NCI-H774 (cell line): ENCODE measurements around the gene ASXL2.
"Not testable (repeated sequence)": the region's sequence is repeated elsewhere in the genome, so short reads cannot be mapped to it uniquely, and the experiment has no call there.

Experiments used
- DNase-seq: peaks from one replicate; lab custom pipeline; 2025; lab: John Stamatoyannopoulos, UW

The ASXL2 gene

DNA sequence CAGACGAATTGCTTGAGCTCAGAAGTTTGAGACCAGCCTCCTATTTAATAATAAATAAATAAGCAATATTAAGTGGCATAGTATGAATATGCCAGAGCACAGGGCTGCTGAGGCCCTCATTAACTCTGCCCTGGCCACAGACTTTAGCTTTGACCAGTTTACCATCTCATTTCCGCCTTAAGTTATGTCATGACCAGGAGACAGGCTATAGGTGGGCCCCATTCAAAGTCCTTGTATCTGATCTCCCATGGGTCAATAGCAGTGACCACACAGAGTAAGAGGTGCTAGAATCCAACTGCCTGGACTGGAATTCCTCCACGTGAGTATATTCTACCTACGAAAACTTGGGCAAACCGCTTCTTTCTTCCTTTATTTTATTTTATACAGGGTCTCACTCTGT, 13.4 kb upstream of the ASXL2 start:
- DNase-seq = no peak

DNA sequence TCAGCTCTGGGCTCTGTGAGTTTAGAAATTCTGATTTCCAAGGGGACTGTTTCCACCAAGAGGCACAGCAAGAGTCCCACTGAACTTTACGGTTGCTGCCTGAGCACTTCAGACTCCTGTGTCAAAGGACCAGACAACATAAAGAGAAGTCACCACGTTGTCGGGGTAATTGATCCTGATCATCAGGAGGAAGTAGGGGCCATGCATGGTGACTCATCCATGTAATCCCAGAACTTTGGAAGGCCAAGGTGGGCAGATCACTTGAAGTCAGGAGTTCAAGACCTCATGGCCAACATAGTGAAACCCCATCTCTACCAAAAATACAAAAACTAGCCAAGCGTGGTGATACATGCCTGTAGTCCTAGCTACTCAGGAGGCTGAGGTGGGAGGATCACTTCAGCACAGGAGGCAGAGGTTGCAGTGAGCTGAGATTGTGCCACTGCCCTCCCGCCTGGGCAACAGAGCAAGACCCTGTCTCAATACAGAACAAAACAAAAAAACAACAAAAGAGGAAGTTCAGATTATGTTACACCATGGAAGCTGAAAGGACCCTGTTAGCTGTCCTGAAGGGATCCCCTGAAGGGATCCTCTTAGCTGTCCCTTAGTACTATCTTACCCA, 9.4 kb upstream of the ASXL2 start:
- no peak for DNase-seq

DNA sequence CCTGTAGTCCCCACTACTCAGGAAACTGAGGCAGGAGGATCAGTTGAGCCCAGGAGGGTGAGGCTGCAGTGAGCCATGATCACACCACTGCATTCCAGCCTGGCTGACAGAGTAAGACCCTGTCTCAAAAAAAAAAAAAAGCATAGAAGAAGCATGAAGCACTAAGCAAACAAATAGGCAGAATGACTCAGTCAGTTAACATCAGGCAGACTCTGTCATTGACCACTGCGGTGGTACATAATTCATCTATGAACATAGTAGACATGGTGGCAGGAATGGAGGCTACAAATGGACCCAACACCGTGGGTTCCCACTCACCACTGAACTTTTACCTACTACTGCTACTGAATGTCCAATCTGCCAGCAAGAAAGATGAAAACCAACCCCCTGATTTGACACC, 7.6 kb upstream of the ASXL2 start:
- no peak for DNase-seq

DNA sequence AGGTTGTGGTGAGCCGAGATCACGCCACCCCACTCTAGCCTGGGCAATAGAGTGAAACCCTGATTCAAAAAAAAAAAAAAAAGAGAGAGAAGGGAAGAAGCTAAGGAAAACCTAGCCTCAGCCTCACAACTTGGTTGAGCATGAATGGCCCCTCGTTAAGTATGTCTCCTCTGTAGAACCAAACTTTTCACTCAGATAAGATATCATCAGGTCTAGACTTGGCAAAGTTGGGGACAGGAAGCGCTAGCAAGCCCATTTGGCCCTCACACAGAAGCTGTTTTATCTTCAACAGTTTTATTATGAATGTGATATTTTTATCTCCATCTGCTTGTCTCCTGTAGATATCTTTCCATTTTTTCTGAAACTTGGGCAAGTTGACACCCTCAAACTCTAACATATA, 3.5 kb upstream of the ASXL2 start:
- DNase-seq = no peak

DNA sequence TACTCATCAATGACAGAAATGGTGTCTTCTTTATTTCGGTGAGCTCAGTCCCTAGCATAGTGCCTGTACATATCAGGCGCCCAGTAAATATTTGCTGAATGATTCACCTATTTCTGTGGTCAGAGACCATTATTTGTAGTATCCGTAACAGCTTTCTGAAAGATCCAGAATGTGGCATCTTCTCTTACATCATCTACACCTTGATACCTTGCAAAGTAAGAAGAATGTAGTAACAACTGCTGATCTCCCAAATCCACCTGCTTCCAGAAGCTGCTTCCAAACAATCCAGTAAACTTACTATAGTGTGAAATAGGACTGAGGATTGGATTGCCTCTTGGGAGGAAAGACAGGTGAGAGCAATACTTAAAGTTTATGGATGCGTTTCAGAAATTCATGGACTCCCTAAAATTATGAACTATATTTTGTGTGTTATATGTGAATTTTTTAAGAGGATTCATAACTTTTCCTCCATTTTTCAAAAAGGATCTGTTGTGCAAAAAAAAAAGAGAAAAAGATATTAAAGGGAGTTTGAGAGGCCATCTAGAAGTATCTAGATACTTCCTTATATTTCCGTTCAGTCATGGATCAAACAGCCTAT, 945 bp upstream of the ASXL2 start:
- no peak for DNase-seq

DNA sequence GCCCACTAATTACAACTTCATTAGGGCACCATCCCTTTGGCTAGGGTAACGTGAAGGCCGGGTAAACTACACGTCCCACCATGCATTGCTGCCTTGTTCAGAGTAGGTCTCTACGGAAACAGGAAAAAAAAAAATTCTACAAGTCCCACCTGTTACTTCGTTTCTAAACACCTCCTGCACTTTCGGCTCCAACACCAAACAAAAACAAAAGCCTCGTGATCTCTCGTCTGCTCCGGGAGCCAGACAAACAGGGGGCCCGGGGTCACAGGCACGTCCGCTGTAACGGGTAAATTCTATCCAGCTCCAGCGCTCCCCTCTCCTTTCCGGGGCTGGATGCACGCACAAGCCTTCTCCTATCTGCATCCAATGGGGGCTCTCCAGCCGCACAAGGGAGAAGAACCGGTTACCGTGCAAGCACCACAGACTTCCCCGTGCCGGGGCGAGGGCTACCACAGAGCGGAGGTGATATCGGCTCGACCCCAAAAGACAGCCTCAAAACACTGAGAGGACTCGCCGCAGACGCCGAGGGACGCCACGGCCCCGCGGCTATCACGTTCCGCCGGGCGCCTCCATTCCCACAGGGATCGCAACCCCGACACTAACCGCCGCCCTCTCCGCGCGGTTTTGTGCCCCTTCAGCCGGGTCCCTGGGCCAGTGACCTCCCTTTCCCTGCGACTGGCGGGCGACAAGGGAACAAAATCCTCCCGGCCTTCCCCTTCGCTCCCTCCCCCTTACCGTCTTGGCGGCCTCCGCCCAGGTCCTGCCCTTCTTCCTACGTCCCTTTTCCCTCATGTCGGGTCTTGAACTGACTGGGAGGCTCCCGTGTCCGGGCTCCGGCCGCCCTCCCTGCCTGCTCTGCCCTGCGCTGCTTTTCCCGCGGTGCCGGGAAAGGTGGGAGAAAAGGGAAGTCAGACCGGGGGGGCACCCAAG, 591 bp downstream of the ASXL2 start:
- peak; percentile 41 for DNase-seq

DNA sequence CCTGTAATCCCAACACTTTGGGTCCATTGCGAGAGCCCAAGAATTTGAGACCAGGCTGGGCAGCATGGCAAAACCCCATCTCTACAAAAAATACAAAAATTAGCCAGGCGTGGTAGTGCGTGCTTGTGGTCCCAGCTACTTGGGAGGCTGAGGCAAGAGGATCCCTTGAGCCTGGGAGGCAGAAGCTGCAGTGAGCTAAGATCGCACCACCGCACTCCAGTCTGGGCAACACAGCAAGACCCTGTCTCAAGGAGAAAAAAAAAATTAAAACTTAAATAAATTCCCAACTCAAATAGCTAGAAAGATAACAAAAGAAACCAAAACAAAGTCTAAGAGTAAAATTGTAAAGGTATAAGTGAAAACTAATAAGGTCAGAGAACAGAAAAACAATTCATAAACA, 6.2 kb downstream of the ASXL2 start:
- DNase-seq = no peak

DNA sequence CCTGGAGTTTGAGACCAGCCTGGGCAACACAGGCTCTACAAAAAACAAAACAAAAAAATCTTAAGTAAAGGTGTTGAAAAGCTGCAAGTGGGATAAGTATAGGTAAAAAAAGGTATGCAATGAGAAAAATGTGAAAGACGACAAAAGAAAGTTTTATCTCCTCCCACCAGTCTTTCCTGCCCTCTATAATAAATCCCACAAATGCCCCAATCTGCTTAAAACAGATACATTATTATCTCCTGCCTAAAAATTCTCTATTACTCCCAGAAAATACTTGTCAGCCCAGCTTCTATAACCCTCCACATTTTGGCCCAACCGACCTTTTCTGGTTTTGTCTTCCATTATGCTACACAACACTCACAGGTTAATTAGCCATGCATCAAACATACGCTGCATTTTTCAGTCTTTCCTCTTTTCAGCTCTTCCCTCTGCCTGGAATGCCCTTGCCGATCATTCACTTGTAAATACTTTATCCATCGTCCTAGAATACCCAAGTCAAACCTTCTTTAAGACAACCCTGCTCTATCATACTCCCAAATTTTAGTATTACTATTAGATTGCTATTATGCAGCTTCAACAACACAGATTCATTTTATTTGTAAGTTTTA, 10.8 kb downstream of the ASXL2 start:
- DNase-seq = no peak

DNA sequence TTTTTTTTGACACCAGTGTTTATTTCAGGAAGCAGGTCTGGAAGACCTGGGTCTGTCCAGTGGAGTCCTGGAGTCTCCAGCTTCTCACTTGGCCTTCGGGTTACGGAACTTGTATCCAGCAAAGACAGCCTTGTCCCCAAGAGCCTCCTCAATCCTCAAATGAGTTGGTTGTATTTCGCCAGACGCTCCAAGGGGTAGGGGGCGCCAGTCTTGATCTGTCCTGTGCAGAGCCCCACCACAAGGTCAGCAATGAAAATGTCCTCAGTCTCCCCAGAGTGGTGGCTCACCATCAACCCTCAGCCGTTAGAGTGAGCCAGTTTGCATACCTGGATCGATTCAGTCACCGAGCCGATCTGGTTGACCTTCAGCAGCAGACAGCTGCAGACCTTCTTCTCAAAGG, 21.9 kb downstream of the ASXL2 start:
- no peak for DNase-seq

DNA sequence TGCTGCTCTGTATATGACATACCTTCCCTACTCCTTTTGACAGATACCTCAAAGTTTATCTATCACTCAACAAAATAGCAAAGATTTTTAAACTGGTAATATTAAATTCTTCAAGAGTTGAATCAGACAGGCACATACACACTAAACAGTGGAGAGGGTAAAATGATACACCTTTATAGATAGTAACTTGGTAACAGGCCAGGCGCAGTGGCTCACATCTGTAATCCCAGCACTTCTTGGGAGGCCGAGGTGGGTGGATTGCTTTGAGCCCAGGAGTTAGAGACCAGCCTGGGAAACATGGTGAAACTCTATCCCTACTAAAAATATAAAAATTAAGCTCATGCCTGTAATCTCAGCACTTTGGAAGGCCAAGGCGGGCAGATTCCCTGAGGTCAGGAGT, 23.2 kb downstream of the ASXL2 start:
- DNase-seq = no peak

DNA sequence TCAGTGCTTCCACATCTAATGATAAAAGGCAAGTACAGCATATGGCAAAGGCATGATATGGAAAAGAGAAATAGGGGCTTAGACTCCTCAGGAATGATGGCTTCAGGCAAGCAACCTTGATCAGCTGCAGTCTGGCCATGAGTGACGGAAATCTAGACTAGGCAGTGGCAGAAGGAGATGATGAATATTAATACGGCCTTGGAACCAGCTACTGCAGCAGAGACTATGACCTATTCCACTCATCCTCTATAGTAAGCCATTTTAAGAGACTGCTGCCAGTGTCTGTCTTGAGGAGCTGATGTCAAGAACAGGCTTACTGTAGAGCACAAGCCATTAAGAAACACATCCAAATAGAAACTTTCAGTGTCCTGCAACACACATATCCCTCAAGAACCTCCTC, 23.7 kb downstream of the ASXL2 start:
- no peak for DNase-seq

DNA sequence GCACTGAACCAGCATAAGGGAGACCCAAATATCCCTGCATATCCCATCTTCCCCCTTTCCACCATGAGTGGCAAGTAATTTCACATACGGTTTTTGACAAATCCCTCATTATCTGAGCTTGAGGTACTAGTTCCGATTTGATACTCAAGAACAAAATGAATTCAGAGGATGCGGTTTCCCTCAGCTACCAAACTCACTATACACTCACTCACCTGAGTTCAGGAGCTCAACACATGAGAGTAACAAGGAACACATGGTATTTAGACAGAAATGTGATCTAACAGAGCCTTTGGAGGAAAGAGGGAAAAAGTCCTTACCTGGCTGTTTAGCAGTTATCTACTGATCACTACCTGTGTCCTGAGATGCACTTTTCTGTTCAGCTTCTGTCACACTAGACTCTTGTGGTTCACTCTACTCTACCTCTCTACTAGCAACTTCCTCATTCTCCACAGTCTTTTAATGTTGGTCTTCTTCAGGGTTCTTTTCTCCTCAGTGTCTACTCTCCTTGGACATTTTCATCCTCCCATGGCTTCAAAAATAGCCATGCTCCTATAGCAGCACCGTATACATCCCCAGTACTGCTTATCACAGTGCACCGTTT, 25.1 kb downstream of the ASXL2 start:
- DNase-seq = no peak

DNA sequence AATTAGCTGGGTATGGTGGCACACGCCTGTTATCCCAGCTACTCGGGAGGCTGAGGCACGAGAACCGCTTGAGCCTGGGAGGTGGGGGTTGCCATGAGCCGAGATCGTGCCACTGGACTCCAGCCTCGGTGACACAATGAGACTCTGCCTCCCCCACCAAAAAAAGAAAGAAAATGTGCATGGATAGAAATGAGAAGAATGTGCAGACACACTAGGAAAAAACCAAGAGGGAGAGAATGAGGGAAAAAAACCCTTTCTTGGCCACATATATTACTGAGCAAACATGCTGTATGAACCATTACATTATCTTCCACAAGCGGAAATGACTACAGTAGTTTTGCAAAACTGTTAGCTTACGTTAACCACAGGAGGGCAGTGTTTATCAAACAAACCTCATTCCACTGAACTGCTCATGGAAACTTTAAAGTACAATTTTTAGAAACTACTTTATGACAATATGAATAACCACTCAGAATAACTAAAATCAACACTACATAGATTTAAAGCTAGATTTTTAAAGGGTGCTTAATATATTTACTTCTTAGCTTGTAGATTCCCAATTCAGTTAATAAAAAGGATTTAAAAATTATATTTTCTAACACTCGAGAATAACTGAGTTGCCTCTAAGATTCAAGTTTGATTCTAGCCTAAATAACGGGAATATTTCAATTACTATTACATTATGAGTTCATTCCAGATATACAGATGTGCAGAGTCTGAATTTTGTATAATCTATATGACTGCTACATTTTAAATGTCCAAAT, 26.4 kb downstream of the ASXL2 start:
- peak; percentile 26 for DNase-seq

DNA sequence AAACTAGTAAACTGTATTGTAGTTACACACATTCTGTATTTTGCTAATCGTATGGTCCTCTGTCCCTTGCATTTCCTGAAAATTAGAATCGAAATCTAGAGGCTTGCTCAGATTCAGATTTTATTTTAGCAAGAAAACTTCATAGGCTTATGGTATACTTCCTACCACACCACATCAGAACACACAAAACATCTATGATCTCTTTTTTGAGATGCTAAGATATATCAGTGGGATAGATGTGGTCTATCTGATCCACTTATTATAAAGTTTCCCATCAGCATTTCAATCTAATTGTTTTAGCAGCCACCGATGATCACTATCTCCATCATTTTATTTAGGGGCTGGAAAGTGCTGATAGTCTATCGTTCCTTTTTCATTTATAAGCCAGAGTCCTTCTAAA, 27.9 kb downstream of the ASXL2 start:
- DNase-seq = not testable (repeated sequence)

DNA sequence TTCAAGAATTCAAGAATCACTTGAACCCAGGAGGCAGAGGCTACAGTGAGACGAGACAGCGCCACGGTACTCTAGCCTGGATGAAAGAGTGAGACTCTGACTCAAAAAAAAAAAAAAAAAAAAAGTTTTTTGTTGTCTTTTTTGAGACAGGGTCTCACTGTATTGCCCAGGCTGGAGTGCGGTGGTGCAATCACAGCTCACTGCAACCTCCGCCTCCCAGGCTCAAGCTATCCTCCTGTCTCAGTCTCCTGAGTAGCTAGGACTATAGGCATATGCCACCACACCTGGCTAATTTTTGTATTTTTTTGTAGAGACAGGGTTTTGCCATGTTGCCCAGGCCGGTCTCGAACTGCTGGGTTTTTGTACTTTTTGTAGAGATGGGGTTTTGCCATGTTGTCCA, 28.9 kb downstream of the ASXL2 start:
- not testable (repeated sequence) for DNase-seq

DNA sequence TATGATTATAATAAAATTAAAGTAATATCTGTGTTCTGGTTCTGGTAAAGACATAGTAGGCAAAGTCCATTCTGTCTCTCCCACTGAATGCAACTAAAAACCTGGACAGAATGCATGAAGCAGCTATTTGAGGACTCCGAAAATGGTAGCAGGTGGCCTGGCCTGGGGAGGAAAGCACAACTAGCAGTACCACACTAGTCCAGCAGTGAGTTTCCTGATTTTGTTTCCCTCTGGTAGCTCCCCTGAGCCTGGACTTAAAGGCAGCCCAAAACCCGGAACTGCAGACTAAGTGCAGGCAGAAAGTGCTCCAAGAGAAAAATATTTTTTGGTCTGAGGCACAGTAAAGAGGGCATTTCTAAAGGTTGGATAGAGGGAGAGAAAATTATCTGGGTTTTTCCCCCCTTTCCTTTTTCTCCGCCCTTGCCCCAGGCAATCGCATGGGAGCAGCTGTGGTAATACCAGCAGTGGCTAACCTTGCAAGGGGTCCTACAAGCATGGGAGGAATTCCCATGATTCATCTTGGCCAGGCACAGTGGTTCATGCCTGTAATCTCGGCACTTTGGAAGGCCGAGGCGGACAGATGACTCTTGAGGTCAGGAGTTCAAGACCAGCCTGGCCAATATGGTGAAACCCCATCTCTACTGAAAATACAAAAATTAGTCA, 32.3 kb downstream of the ASXL2 start:
- no peak for DNase-seq

DNA sequence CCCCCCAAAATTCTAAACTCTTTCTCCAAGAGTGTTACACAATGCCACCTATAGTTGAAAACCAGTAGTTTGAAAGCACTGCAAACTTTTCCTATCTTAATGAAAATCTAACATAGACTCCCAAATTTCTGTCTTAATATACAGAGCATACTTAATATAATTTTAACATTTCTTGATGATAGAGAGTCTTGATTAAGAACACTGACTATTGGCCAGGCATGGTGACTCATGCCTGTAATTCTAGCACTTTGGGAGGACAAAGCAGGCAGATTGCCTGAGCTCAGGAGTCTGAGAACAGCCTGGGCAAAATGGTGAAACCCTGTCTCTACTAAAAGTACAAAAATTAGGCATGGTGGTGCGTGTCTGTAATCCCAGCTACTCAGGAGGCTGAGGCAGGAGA, 34.2 kb downstream of the ASXL2 start:
- DNase-seq = no peak

DNA sequence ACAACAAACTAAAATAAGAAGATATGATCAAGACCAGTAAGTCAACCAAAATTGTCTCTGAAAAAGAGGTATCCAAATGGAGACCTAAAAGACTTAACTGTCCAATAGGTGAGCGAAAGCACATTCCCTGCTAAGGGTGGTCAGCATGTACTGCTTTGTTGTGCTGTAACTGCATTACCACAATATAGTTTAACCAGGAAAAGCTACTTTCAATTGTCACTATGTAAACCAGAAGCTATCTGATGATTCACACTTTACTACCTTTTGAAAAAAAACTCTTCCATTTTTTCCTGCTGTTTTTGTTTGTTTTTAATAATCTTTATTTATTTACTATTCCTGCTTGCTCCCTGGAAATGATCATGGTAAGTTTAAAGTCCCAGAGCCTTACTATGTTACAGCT, 36.1 kb downstream of the ASXL2 start:
- no peak for DNase-seq

DNA sequence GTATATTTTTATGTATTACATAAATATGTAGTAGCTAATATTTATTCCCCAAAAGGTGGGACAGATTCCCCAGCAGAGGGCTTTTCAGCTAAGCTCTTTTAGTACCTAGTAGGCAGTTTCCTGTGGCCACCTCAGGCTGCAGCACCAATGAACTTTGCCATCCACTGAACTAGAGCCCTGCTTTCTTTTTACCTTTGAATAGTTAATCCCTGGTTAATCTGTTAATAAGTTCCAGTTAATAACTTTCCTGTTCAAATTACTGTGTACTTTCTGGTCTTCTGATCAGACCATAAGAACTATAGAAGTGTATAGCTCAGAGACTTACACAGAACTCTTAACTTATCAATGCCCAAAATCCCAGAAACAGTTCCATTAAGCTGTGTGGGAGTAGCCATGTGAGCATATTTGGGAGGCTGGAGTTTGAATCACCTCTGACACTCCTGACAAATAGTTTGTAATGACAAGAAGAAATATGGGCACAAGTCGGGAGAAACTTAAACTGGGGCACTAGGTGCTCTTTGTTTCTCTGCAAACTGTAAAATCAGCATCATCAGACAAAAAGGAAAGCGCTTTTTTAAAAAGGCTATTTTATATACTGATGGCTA, 40.0 kb downstream of the ASXL2 start:
- DNase-seq = no peak

DNA sequence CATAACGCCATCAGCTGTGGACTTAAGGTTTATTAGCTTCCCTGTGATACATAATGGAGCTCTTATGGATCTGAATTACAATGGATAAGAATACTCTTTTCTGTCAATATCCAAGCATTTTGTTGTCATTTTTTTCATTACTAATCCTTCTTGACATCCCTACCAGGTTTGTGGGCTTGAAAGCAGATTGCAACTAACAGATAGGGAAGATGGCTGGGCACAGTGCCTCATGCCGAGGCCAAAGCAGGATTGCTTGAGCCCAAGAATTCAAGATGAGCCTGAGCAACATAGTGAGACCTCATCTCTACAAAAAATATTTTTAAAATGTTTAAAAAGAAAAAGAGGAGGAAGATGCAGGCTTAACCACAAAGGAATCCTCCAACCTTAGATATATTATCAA, 42.4 kb downstream of the ASXL2 start:
- no peak for DNase-seq

DNA sequence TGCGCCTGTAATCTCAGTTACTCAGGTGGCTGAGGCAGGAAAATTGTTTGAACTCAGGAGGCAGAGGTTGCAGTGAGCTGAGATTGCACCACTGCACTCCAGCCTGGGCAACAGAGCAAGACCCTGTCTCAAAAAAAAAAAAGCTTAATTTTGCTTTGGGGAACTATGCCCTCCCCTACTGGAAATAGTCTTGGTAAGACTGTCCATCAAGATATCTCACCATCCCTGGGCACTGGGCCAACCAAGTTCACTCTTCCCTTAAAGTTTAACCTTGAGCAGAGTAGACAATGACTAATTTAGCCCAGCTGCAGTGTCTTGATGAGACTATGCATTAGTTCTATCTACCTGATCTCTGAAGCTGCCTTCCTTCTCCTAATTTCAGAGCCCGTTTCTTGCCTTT, 44.7 kb downstream of the ASXL2 start:
- no peak for DNase-seq
